22Rv1 (cell line): ENCODE data around the gene DAPL1.
"Not testable (repeated sequence)": the region's sequence is repeated elsewhere in the genome, so short reads cannot be mapped to it uniquely, and the experiment has no call there.

Source experiments
- CTCF ChIP-seq: fragments of 450-650 bp; IDR thresholded peaks from 2 replicates; pipeline ENCODE4 v1.5.1; 2017; ENCODE audit warnings: mild to moderate bottlenecking
- ZFX ChIP-seq: fragments of 450-650 bp; IDR thresholded peaks from 2 replicates; pipeline ENCODE4 v1.6.1; 2017; ENCODE audit warnings: antibody characterized with exemption, borderline replicate concordance

GRCh38 chr2:158865469-158865868, 70.4 kb downstream of the DAPL1 start:
- not testable (repeated sequence) for TF ChIP-seq CTCF, ZFX
